CMK (cell line): Measurements from ENCODE around the gene EEF1A2.

Experiments used
- DNase-seq: peaks from one replicate; pipeline ENCODE4 v3.0.0-alpha.2; 2010; ENCODE audit warnings: low read depth

Gene EEF1A2

GRCh38 chr20:63449796-63450730, 48.8 kb downstream of the EEF1A2 start:
- no peak for DNase-seq

- no peak for DNase-seq
Observed at GRCh38 chr20:63449025-63449424, 49.9 kb downstream of the EEF1A2 start.

GRCh38 chr20:63448031-63448430, 50.9 kb downstream of the EEF1A2 start:
- DNase-seq: no peak

GRCh38 chr20:63447320-63447719, 51.6 kb downstream of the EEF1A2 start:
- DNase-seq: no peak

GRCh38 chr20:63446216-63447024, 52.5 kb downstream of the EEF1A2 start:
- no peak for DNase-seq

GRCh38 chr20:63445075-63445734, 53.7 kb downstream of the EEF1A2 start:
- DNase-seq: no peak

- DNase-seq: no peak
Observed at GRCh38 chr20:63444548-63444947, 54.3 kb downstream of the EEF1A2 start.

- DNase-seq: no peak
Observed at GRCh38 chr20:63443606-63444395, 55.1 kb downstream of the EEF1A2 start.

- peak; percentile 95 for DNase-seq
Observed at GRCh38 chr20:63442100-63442493, 56.8 kb downstream of the EEF1A2 start.

- peak; percentile 76 for DNase-seq
Observed at GRCh38 chr20:63441136-63442099, 57.5 kb downstream of the EEF1A2 start.

GRCh38 chr20:63440366-63440955, 58.4 kb downstream of the EEF1A2 start:
- no peak for DNase-seq

- no peak for DNase-seq
Observed at GRCh38 chr20:63439866-63440265, 59.0 kb downstream of the EEF1A2 start.

GRCh38 chr20:63438121-63438520, 60.8 kb downstream of the EEF1A2 start:
- no peak for DNase-seq
